Tibial artery (tissue), 4 donors: Measurements from ENCODE around the gene AMPD3.

Source experiments
- DNase-seq, 2 donors: peaks; one replicate each; pipeline ENCODE4 v3.0.0-alpha.2; 2019
- H3K27ac ChIP-seq, 2 donors: fragments of 200-600 bp; sonication (generic) in 1 of 2; 1 replicate in 1 of 2; 2 replicates in 1 of 2; pipeline ENCODE4 v1.5.1; 2018 to 2019; ENCODE audit warnings: mild to moderate bottlenecking in 1 of 2
- H3K27me3 ChIP-seq, 2 donors: fragments of 200-600 bp; sonication (generic) in 1 of 2; one replicate each; pipeline versions ENCODE4 v1.5.1 to v1.6.0; 2016 to 2019
- H3K36me3 ChIP-seq, 3 donors: fragments of 200-600 bp; sonication (generic) in 2 of 3; one replicate each; pipeline ENCODE4 v1.5.1; 2016 to 2019; ENCODE audit warnings: mild to moderate bottlenecking in 2 of 3
- H3K4me1 ChIP-seq, 4 donors: fragments of 200-600 bp; sonication (generic) in 2 of 4; 1 replicate in 3 of 4; 2 replicates in 1 of 4; pipeline ENCODE4 v1.5.1; 2016 to 2019
- H3K4me3 ChIP-seq, 2 donors: fragments of 200-600 bp; sonication (generic) in 1 of 2; 1 replicate in 1 of 2; 2 replicates in 1 of 2; pipeline ENCODE4 v1.5.1; 2018 to 2019; ENCODE audit warnings: mild to moderate bottlenecking in 2 of 2
- H3K9me3 ChIP-seq, 3 donors: fragments of 200-600 bp; sonication (generic) in 1 of 3; one replicate each; pipeline ENCODE4 v1.5.1; 2016 to 2019
- CTCF ChIP-seq, 2 experiments: fragments of 200-600 bp in 1 of 2; fragments of 450-650 bp in 1 of 2; IDR thresholded peaks; one replicate each; pipeline ENCODE4 v1.5.1; 2017 to 2019; ENCODE audit warnings: antibody characterized with exemption in 2 of 2, mild to moderate bottlenecking in 1 of 2, moderate library complexity in 1 of 2
- intact Hi-C: fragments of 100-400 bp; cut with DNase I; formaldehyde crosslinking; loops from one replicate; pipeline ENCODE4 v1.15.0; 2023; ENCODE audit warnings: low total_unique reads

AMPD3 gene

DNA sequence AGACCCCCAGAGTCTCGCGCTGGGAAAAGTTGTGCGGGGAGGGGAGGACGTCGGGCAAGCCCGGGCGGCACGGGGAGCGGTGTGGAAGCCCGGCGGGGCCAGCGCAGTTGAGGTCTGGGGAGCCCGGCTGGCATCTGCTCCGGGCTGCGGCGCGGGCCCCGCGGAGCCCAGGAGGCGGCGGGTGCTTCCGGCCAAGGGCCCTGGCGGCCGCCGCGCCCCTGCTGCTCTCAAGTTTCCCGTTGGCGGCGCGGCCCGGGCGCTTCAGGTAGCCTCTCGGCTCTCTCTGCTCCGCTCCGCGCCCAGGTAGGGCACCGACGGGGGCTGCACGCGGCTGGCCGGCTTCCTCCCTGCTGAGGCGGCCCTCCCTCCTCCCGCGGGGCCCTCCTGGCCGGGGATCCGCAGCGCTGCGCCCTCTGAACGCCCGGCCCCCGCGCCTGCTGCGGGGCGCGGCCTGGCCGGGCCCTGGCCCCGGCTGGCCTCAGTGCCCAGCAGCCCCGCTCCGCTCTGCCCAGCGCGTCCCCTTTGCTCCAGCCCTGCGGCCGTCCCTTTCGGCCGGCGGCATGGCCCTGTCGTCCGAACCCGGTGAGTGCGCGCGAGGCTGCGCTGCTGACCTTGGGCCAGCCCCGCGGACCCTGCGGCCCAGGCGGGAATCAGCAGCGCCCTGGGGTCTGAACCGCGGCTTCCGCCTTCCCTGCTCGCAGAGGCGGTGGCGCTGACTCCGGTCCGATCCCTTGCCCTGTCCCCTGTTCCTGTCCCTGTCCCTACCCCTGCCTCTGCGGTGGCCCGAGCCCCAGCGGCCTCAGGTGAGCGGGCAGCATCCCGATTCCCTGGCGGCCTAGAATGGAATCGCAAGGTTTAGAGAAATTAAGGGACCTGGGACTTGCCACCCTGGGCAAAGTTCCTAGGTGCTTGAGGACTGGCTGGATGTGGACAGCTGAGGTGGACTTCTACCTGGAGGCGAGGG, 4.3 kb upstream of the AMPD3 start:
- no peak overlapping the region for H3K27ac ChIP-seq
- TF ChIP-seq CTCF (IDR thresholded peaks at IDR 0.05): peak; percentile 19 to 23
- DNase-seq: no peak
- H3K36me3 ChIP-seq: no peaks in the 10 kb centered on the region
- intact Hi-C loops: no loop called here
- H3K4me1 ChIP-seq: peaks cover 0 to 17% (median 11%) of the 10 kb centered on the region in 4 donors
- no peaks in the 10 kb centered on the region for H3K9me3 ChIP-seq
- H3K4me3 ChIP-seq: peak overlapping the region; percentile 52 to 60
- peaks cover 0 to 14% of the 10 kb centered on the region in 2 donors for H3K27me3 ChIP-seq

- intact Hi-C loops: no loop called here
- no peaks in the 10 kb centered on the region for H3K9me3 ChIP-seq
- H3K27me3 ChIP-seq: peaks cover 0 to 17% of the 10 kb centered on the region in 2 donors
- peak overlapping the region; percentile 52 to 60 for H3K4me3 ChIP-seq
- no peak for TF ChIP-seq CTCF (IDR thresholded peaks at IDR 0.05)
- no peak overlapping the region for H3K27ac ChIP-seq
- DNase-seq: no peak
- H3K36me3 ChIP-seq: no peaks in the 10 kb centered on the region
- peaks cover 0 to 17% (median 11%) of the 10 kb centered on the region in 4 donors for H3K4me1 ChIP-seq
Measured at GRCh38 chr11:10451426-10452116, 3.5 kb upstream of the AMPD3 start.

GRCh38 chr11:10452211-10452767, 2.8 kb upstream of the AMPD3 start:
- Histone ChIP-seq H3K9me3 (no peaks in the 10 kb centered on the region), H3K4me3 (no peak overlapping the region), H3K27me3 (peaks cover 0 to 17% of the 10 kb centered on the region in 2 donors), H3K36me3 (no peaks in the 10 kb centered on the region), H3K27ac (no peak overlapping the region), H3K4me1 (peaks cover 0 to 17% (median 11%) of the 10 kb centered on the region in 4 donors)
- intact Hi-C loops: no loop called here
- no peak for DNase-seq
- no peak for TF ChIP-seq CTCF (IDR thresholded peaks at IDR 0.05)

DNA sequence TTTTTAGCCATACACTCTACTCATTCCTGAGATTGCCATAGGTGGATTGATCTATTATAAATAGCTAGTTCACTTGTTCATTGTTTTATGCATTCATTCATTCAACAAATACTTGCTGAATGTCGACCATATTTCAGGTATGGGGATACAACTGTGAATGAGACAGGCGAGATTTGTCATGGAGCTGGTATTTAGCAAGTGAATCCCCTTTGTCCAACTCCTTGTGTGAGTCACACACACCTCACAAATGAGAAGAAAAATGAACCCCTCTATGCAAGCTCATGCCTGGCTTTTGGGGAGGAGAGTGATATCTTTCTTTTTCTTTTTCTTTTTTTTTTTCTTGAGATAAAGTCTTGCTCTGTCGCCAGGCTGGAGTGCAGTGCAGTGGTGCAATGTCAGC, 1.8 kb upstream of the AMPD3 start:
- no peak overlapping the region for H3K4me3 ChIP-seq

More for the DNA sequence above, 1.8 kb upstream of the AMPD3 start:
- no peak for TF ChIP-seq CTCF (IDR thresholded peaks at IDR 0.05)
- H3K36me3 ChIP-seq: no peaks in the 10 kb centered on the region
- DNase-seq: no peak
- H3K9me3 ChIP-seq: no peaks in the 10 kb centered on the region
- no peak overlapping the region for H3K27ac ChIP-seq
- intact Hi-C loops: no loop called here
- peaks cover 0 to 17% of the 10 kb centered on the region in 2 donors for H3K27me3 ChIP-seq
- H3K4me1 ChIP-seq: peaks cover 0 to 17% (median 11%) of the 10 kb centered on the region in 4 donors
